NB4 (cell line): ENCODE data around the gene LRIG3.

Experiments
- DNase-seq: peaks from one replicate; pipeline ENCODE4 v3.0.0; 2010; ENCODE audit warnings: low read depth
- H3K4me3 ChIP-seq: one replicate; pipeline ENCODE4 v1.5.1; 2011; ENCODE audit warnings: mild to moderate bottlenecking, low read depth, low read length, moderate library complexity
- MAX ChIP-seq: IDR thresholded peaks from 2 replicates; pipeline ENCODE4 v1.6.1; 2011; ENCODE audit warnings: low read depth, low read length
- MYC ChIP-seq: IDR thresholded peaks from 2 replicates; pipeline ENCODE4 v1.6.1; 2011; ENCODE audit warnings: low read depth, low read length
- POLR2A ChIP-seq: IDR thresholded peaks from 2 replicates; pipeline ENCODE4 v1.6.1; 2011; ENCODE audit warnings: mild to moderate bottlenecking; ENCODE audit not compliant: insufficient read length; ENCODE audit errors: extremely low read depth
- TF ChIP-seq, protein P1 (sequence below): IDR thresholded peaks from one replicate; pipeline ENCODE4 v1.5.1; 2012; ENCODE audit warnings: low read depth, low read length

LRIG3 gene

GRCh38 chr12:58919231-58920101 is 838 bp downstream of the LRIG3 start:
- no peak for DNase-seq
- TF ChIP-seq, protein P1, sequence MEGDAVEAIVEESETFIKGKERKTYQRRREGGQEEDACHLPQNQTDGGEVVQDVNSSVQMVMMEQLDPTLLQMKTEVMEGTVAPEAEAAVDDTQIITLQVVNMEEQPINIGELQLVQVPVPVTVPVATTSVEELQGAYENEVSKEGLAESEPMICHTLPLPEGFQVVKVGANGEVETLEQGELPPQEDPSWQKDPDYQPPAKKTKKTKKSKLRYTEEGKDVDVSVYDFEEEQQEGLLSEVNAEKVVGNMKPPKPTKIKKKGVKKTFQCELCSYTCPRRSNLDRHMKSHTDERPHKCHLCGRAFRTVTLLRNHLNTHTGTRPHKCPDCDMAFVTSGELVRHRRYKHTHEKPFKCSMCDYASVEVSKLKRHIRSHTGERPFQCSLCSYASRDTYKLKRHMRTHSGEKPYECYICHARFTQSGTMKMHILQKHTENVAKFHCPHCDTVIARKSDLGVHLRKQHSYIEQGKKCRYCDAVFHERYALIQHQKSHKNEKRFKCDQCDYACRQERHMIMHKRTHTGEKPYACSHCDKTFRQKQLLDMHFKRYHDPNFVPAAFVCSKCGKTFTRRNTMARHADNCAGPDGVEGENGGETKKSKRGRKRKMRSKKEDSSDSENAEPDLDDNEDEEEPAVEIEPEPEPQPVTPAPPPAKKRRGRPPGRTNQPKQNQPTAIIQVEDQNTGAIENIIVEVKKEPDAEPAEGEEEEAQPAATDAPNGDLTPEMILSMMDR: no peak
- no peak for TF ChIP-seq MYC
- no peak for TF ChIP-seq MAX
- TF ChIP-seq POLR2A: no peak
- no peak overlapping the region for H3K4me3 ChIP-seq

DNA sequence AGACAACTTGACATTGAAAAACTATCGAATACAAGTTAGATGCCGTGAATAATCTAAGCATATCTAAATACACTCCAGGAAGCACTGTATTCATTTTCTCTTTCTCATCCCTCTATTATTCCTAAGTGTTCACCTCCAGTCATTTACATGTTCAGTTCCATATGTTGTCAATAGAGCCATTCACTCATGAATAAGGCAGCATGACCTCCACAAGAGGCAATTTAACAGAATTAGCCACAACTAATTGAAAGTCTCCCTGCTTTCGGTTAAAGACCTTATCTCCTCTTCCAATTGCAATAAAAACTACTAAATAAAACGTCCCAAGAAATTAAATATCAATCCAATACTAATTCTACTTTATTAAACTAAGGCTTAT is 1.8 kb downstream of the LRIG3 start:
- no peak overlapping the region for H3K4me3 ChIP-seq
- TF ChIP-seq, protein P1: no peak
- TF ChIP-seq POLR2A (no peak), MAX (no peak), MYC (no peak)
- DNase-seq: no peak

GRCh38 chr12:58917699-58918468 is 2.4 kb downstream of the LRIG3 start:
- TF ChIP-seq MAX (no peak), MYC (no peak), POLR2A (no peak)
- TF ChIP-seq, protein P1: no peak
- no peak for DNase-seq
- no peak overlapping the region for H3K4me3 ChIP-seq

- H3K4me3 ChIP-seq: no peak overlapping the region
- TF ChIP-seq POLR2A: no peak
- no peak for TF ChIP-seq MYC
- TF ChIP-seq MAX: no peak
- DNase-seq: no peak
These were observed 3.3 kb downstream of the LRIG3 start for GRCh38 chr12:58916921-58917511.

GRCh38 chr12:58916161-58916621 is 4.1 kb downstream of the LRIG3 start:
- DNase-seq: no peak
- H3K4me3 ChIP-seq: no peak overlapping the region
- TF ChIP-seq, protein P1: no peak
- no peak for TF ChIP-seq POLR2A
- TF ChIP-seq MAX: no peak
- no peak for TF ChIP-seq MYC
